Occipital lobe (tissue), 2 donors: ENCODE results near the gene NAA38. TPM values are rescaled to one million over a fixed set of nuclear protein-coding genes. Genes with fewer than 3 reads are reported as not detected.
A peak's percentile ranks its signal among the peaks of the same experiment; 100 is the strongest.
"Not testable (repeated sequence)": the region's sequence is repeated elsewhere in the genome, so short reads cannot be mapped to it uniquely, and the experiment has no call there.

Source experiments
- DNase-seq: peaks from one replicate; lab custom pipeline; 2025; lab: John Stamatoyannopoulos, UW
- total RNA-seq: library from RNA; depleted of rRNA; stranded (reverse); fragments of >200 nt; gene quantifications from one replicate; pipeline ENCODE4 v1.2.3, GENCODE V29; 2014

The NAA38 gene
- total RNA-seq, 1 donor from 2014 or later, result 20.1 TPM

DNA sequence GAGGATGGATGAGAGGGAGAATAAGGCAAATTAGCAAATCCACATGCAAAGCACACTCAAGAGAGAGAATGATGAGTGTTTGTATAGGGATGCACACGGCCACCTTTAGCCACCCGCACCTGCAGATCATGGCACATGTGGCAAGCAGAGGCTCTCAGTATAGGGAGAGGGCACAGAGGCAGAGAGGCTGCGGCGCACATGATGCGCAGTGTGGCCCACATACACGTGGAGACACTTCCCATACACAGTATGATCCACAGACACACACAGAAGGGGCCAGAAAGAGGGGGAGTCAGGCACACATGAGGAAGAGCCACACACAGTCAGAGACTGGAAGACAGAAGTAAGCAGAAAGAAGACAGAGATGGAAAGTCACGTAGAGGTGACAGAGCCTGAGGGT, 24.7 kb upstream of the NAA38 start:
- DNase-seq, result no peak

DNA sequence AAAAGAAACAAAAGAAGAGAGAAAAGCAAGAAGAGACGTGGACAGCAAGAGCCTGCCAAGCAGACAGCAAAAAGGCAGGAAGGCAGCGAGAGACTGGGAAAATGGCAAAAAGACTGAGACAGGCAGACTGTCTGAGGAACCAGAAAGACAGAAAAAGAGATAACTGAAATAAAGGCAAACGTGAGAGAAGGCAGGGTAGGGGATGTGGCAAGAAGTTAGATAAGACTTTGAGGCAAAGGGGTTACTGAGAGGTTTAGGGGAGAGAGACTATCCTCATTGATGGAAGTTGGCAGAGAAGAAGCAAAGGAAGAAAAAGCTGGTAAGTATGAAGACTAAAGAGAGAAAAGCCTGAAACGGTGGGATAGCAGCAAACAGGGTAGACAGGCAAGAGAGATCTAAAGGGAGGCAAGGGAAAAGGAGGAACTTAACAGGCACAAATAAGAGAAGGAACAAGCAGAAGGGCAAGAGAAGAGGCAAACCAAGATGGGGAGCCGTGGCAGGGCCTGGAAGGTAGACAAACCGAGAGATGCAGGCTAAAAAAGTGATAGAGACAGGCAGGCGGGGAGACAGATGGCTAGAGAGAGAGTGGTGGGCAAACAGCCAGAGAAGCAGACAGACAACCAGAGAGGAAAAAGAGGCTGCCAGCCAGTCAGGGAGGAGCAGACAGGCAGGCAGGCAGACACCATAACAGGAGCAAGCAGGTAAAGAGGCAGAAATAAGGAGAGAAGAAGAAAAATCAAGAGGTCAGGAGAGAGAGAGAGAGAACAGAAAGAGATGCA, 24.1 kb upstream of the NAA38 start:
- DNase-seq, result peak; percentile 18

DNA sequence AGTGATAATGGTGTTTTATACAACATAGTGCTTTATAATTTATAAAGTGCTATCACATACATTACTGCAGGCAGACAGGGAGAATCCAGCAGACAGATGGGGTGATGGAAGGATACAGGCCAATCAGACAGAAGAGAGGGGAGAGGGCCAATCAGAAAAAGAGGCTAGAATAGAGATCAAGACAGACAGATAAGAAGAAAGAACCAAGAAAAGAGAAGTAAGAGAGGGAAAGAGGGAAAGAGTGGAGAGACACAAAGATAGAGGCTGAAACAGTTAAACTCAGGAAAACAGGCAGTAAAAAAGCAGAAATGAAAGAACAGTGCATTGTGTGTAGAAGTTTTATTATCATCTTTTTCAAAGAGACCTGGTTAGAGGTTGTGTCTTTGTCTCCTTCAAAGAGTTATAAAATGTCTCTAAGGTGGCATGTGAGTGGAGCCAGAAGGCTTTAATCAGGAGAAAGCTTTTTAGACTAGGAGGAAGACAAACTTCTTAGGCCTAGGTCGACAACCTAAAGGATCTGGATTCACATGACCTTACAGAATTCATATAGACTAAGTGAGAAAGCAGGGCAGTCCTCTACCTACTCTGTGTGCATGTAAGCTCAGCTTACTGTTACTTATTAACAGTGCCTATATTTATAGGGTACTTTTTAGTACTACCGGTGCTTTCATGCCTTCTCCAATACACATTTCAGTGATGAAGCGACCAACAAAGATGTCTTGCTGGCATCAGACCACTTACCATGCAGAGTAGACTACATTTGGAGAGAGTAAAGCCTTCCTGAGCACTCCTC, 22.9 kb upstream of the NAA38 start:
- no peak for DNase-seq

DNA sequence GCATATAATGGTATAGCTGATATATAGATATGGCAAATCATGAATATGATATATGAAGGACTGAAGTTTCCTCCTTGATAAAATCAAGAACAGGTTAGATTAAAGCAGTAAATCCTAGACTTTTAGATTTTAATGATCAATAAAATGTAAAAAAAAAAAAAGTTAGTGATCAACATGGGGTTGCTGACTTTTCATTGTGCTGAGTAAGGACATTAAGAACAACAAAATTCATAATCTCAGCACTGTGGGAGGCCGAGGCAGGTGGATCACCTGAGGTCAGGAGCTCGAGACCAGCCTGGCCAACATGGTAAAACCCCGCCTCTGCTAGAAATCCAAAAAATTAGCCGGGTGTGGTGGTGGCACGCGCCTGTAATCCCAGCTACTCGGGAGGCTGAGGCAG, 20.9 kb upstream of the NAA38 start:
- DNase-seq, result no peak

DNA sequence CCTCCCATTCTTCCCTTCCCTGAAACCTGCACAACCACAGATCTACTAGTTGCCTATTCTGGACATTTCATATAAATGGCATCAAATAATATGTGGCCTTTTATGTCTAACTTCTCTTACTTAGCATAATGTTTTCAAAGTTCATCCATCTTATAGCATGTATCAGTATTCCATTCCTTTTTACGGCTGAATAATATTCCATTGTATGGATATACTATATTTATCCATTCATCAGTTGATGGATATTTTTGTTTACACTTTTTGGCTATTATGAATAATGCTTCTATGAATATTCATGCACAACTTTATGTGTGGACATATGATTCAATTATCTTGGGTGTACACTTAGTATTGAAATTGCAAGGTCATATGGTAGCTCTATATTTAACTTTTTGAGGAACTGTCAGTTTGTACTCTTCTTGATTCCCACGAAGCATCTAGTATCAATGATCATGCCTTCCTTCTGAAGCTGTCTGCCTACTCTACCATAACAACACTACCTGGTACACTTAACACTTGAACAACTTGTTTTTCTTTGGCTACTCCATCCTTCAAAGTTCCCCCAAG, 18.5 kb upstream of the NAA38 start:
- no peak for DNase-seq

DNA sequence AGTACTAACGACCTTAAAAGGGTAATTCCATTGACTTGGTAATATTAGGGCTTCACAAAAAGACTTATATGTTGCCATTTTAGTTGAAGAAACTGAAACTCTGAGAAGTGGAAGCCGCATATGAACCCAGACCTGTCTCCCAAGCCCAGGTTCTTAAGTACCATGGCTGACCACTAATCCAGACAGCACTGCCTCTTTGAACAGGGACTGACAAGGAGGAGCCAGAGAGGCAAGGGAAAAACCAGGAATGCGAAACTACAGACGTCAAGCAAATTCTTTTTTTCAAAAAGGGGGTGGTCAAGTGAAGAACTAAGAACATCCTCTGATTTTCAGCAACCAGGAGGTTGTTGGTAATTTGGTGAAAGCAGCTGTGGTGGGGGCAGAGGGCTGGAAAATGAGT, 15.7 kb upstream of the NAA38 start:
- DNase-seq, result no peak

DNA sequence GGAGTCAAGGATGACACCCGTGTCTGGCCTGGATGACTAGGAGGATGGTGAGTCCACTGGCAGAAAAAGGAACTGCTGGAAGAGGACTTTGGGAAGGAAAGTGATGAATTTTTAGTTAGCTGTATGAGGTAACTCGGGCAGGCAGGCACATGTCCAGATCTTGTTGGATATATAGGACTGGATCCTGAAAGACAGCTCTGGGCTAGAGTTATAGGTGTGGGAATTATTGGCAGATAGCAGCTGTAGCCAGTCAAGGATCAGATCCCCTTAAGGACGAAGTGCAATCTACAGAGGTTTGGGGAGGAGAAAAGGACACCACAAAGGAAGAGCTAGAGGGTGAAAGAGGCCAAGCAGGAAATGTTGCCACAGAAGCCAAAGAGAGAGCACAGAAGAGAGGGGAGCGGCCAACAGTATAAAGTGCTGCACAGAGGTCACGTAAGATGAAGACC, 10.5 kb upstream of the NAA38 start:
- no peak for DNase-seq

DNA sequence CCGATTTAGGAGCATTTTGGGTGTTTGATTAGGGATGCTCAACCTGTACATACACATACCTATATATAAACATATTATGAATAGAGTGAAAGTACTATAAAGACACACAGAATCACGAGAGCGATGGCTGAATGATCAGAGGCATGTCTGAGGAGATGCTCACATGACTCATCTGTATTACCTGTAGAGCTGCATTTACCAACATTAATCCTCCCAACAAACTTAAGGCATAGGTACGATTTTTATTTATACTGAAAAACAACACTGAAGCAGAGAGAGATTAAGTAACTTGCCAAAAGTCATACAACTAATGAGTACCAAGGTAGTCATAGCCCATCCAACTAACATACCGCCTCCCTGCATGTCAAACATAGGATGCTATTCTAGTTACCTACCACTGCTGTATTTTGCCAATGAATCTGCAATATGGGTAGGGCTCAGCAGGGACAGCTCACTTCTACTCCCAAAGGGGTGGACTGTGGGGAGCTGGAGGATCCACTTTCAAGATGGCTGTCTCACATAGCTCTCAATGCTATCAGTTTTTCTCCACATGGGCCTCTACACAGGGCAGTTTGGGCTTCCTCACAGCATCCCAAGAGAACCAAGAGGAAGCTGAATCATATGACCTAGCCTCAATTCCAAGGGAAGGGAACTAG, 7.8 kb upstream of the NAA38 start:
- no peak for DNase-seq

DNA sequence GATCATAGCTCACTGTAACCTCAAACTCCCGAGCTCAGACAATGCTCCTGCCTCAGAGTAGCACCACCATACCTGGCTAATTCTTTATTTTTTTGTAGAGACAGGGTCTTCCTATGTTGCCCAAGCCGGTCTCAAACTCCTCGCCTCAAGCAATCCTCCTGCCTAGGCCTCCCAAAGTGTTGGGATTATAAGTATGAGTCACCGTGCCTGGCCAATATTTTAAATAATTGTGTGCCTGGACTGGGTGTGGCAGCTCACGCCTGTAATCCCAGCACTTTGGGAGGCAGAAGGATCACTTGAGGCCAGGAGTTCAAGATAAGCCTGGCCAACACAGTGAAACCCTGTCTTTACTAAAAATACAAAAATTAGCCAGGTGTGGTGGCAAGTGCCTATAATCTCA, 7.0 kb upstream of the NAA38 start:
- DNase-seq, result not testable (repeated sequence)

DNA sequence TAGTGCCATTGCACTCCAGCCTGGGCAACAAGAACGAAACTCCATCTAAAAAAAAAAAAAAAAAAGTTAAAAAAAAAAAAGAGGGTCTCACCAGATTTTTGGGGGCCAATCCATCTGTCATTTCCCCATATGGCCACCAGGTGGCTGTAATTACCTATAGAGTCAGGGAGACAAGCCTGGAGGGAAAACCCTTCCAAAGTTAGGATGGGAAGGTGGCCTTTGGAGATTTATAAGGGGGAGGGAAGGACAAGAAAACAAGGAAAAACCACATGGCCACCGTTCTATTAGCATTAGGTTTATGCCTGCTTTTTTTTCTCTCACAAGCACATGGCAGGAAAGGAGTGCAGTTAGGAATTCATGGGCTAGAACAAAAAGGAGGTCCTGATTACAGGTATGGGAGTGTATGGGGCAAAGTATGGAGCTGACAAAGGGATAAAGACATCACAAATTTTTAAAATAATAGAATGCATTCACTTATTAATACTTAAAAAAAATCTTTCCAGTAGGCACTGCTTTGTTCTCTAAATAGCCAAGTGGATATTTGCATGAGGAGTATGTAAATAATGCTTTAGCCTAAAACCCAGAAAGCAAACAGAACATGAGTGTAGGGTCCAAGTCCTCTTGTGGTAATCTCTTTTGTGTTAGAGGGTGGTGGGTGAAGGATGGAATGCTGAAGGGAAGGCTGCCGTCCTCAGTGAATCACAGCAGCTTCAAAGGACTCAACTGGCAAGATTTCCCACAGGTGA, 5.5 kb upstream of the NAA38 start:
- no peak for DNase-seq

DNA sequence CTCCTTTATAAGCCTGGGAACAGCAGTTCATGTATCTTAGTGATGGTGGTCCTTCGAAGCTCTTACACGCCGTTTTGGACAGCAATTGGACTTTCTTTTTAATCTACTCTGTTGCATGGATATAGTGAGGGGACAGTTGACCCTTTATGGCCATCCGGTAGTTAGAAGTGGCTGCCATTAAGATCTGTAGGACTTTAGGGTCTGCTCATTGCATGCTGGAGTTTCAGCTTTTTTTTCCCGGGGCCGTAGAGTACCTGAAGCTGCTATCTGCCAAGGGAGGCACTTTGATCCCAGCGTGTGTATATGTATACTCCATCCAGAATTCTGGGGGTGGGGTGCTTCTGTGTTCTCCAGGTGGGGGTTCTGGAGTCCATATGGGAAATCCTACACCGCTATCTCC, 1.7 kb upstream of the NAA38 start:
- DNase-seq, result no peak

DNA sequence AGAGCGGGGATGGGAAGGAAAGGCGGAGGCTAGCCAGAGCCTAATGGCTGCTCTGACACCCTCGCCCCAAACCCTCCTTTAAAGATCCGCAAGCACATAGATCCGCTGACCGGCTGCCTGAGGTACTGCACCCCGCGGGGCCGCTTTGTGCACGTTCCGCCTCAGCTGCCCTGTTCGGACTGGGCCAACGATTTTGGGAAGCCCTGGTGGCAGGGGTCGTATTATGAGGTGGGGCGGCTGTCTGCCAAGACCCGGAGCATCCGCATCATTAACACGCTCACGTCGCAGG, 1.1 kb upstream of the NAA38 start:
- no peak for DNase-seq

DNA sequence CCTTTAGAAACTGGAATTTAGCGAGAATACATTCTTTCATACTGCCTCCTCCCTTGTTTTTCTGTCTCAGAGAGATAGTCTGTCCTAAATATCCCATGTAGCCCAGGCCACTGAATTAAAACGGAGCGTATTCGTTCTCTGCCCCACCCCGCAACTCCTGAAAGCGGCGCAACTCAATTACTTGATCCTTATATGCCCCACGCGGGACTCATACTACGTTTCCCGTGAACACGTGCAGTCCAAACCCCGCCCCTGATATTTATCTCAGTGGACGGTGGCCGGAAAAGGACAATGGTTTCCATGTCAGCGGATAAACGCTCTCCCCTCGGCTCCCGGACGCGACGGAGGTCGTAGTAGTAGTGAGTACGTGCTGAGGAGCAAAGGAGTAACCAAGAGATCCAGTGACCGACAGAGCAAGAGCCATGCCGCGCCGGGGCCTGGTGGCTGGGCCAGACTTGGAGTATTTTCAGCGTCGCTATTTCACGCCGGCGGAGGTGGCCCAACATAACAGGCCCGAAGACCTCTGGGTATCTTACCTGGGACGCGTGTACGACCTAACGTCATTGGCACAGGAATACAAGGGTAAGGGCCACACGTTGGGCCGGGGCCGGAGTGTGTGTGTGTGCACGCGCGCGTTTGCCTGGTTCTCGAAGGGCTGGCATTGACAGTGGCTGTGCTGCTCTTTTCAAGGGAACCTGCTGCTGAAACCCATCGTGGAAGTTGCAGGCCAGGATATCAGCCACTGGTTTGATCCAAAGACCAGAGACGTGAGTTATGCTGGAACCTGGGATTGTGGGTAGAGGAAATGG, 558 bp upstream of the NAA38 start, which contains the start of gene CYB5D1:
Gene CYB5D1, plus strand, starts transcription at position 291 of the 809 bp plus-strand sequence. Its CDS starts 132 bp downstream, at position 423.
- peak; percentile 88 for DNase-seq

DNA sequence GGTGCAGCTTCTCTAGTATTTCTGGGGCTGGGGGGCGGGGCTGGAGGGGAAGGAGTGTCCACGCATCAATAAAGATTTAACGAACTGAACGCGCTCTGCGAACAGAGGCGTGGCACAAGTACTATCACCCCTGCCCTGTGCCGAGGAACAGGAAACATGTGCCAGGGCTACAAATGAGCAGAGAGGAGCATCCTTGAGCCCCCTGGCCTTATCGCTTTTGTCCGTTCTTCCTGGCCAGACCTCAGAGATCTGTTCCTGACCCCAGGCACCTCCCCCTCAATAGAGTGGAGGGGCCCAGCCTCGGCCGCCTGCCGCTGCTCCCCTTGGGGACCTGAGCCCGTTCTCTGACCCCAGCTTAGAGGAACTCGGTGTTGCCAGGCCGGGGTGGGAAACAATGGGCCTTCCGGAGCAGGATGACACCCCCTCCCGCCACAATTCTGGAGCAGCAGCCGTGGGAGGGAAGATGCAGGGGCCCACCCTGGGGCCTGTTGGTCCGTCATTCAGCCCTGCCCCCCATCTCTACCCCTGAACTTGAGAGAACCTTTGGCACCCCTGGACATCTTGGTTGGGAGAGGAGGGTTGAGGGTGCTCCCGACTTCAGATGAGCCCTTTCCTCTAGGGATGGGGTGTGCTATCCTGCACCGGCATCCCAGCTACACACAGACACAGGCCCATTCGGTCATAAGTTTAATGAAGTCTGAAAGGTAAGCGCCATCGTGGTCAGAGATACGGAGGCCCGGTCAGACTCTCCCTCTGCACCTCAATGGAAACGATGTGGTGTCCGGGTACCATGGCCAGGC, 1.1 kb downstream of the NAA38 start:
- DNase-seq, result no peak

DNA sequence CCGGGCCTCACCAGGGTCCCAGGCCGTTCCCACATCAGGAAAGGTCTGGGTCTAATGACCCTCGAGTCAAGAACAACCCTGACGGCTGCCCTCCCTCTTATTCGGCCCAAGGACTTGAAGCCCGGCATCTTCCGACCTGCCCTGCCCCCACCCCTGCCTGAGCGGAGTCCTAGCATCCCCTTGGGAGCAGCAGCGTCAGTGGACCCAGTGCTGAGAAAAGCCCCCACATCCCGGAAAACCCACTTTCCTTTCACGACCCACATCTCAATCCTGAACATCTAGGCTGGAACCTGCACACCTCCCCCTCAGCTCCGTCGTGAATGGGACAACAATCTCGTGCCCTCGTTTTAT, 1.7 kb downstream of the NAA38 start:
- DNase-seq, result no peak

DNA sequence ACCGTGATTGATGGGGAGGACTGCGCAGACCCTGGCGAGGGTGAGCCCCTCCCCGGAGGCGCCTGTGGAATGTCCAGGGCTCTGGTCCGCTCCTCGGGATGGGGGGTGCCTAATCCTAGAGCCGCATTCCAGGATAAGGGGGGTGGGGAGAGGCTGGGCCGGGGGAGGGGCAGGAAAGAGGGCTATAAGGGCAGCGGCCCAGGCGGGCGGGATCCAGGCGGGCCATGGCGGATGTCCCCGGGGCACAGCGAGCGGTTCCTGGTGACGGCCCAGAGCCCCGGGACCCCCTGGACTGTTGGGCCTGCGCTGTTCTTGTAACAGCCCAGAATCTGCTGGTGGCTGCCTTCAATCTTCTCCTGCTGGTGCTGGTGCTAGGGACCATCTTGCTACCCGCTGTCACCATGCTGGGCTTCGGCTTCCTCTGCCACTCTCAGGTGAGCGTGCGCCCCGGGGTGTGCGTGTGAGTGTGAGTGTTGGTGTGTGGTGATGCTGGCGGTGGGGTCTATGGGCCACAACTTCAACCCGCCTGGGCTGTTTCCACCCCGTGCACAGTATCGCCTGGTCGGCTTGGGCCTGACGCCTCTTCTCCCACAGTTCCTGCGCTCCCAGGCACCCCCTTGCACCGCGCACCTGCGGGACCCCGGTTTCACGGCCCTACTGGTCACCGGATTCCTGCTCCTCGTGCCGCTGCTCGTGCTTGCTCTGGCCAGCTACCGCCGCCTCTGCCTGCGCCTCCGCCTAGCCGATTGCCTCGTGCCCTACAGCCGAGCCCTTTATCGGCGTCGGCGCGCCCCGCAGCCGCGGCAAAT, 2.3 kb downstream of the NAA38 start, which contains the start of gene TMEM88:
Gene TMEM88, plus strand, starts transcription at position 216 of the 809 bp plus-strand sequence. Its CDS starts 9 bp downstream, at position 225.
- DNase-seq, result no peak

DNA sequence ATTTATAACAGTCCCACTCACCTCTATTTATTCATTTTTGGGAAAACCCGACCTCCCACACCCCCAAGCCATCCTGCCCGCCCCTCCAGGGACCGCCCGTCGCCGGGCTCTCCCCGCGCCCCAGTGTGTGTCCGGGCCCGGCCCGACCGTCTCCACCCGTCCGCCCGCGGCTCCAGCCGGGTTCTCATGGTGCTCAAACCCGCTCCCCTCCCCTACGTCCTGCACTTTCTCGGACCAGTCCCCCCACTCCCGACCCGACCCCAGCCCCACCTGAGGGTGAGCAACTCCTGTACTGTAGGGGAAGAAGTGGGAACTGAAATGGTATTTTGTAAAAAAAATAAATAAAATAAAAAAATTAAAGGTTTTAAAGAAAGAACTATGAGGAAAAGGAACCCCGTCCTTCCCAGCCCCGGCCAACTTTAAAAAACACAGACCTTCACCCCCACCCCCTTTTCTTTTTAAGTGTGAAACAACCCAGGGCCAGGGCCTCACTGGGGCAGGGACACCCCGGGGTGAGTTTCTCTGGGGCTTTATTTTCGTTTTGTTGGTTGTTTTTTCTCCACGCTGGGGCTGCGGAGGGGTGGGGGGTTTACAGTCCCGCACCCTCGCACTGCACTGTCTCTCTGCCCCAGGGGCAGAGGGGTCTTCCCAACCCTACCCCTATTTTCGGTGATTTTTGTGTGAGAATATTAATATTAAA, 3.1 kb downstream of the NAA38 start:
- no peak for DNase-seq

DNA sequence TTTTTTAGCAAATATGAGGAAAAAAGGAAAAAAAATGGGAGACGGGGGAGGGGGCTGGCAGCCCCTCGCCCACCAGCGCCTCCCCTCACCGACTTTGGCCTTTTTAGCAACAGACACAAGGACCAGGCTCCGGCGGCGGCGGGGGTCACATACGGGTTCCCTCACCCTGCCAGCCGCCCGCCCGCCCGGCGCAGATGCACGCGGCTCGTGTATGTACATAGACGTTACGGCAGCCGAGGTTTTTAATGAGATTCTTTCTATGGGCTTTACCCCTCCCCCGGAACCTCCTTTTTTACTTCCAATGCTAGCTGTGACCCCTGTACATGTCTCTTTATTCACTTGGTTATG, 3.7 kb downstream of the NAA38 start:
- DNase-seq, result no peak
